Suppressor macrophage treated with lipopolysaccharide for 4 hours (primary cell): Measurements from ENCODE around the gene RAB40B.
A peak's percentile ranks its signal among the peaks of the same experiment; 100 is the strongest.
"Not testable (repeated sequence)": the region's sequence is repeated elsewhere in the genome, so short reads cannot be mapped to it uniquely, and the experiment has no call there.

Experiments used
- DNase-seq: peaks from one replicate; pipeline ENCODE4 v3.0.0-alpha.2; 2020

RAB40B gene

DNA sequence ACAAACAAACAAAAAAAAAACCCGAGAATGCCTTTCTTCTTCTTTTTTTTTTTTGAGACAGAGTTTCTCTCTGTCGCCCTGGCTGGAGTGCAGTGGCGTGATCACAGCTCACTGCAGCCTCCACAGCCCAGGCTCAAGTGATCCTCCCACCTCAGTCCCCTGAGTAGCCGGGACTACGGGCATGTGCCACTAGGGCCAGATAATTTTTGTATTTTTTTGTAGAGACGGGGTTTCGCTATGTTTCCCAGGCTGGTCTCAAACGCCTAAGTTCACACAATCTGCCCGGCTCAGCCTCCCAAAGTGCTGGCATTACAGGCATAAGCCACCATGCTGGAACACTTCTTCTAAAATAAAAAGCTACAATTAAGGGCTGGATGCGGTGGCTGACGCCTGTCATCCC, 33.3 kb downstream of the RAB40B start:
- no peak for DNase-seq

DNA sequence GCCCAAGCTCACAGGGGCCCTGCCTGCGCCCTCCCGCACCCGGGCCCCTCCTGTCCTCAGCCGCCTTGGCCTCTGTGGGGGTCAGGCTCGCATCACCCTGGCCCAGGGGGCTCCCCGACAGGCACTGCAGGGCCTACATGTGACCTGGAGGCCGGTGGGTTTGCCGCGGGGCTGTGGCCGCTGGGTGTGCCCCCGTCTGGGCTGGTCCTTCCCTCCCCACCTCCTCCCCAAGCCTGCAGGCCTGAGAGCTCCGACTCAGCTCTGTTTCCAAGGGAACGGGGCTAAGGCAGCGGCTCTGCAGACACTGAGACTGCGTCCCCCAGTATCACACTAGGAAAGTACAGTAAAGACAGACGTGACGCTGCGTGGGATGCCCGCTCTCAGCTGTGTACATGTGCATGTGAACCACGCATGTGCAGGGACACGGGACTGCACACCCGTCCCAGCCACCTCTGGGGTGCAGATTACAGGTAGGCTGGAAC, 33.8 kb downstream of the RAB40B start:
- no peak for DNase-seq

DNA sequence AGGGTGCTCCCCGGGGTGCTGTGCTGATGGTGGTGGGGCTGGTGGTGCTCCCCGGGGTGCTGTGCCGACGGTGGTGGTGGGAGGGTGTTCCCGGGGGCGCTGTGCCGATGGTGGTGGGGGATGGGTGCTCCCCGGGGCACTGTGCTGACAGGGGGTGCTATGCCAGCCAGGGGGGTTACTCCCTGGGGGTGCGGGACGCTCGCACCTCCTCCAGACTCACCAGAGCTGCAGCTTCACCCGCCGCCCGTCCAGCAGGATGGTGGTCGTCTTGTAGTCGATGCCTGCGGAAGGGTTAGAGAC, 34.3 kb downstream of the RAB40B start:
- no peak for DNase-seq

DNA sequence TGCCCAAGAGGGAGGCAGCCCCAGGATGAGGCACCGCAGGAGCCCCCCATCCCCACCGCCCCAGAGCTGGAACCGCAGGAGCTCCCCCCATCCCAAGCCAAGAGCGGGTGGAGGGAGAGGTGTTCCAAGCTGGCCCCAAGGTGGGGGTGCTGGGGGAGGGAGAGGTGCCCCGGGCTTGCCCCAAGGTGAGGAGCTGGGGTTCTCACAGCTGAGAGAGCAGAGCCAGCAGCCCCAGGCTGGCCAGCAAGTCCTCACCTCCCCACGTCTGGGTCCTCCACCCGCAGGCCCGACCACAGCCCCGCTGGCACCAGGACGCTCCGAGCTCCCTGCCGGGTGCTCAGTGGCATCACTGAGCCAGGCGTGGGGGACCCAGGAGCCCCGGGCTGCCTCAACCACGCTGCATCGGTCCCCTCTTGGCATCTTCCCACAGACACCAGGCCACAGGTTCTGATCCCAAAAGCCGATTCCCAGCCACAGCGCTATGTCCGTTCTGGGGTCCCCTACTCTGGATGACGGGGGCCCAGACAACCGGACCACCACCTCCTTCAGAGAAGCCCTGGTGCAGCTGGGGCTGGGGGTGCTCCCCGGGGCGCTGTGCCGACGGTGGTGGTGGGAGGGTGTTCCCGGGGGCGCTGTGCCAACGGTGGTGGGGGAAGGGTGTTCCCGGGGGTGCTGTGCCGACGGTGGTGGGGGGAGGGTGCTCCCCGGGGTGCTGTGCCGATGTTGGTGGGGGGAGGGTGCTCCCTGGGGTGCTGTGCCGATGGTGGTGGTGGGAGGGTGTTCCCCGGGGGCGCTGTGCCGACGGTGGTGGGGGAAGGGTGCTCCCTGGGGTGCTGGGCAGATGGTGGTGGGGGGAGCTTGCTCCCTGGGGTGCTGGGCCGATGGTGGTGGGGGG, 34.9 kb downstream of the RAB40B start:
- DNase-seq, result no peak

DNA sequence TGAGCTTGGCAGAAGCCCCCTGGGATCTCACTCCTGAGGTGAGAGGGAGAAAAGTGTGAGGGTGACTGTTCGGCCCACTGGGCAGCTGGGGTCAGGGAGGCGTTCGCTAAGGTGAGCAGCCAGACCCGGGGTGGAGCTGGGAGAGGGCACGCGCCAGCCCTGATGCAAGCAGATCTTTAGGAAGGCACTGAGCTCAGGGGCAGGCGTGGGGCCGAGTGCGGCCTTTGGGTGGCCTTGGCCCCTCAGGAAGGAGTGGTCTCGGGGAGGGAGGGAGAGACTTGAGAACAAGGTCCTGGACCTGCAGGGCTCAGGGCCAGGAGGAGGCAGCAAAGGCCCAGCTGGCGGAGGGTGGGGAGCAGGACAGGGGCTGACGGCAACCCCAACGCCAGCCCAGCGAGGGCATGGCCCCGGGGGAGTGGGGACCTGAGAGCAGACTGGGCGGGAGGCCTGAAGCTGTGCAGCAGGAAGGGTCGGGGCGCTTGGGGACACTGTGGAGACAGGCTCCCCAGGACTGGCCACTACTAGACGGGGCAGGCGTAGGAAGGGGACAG, 35.7 kb downstream of the RAB40B start:
- no peak for DNase-seq

DNA sequence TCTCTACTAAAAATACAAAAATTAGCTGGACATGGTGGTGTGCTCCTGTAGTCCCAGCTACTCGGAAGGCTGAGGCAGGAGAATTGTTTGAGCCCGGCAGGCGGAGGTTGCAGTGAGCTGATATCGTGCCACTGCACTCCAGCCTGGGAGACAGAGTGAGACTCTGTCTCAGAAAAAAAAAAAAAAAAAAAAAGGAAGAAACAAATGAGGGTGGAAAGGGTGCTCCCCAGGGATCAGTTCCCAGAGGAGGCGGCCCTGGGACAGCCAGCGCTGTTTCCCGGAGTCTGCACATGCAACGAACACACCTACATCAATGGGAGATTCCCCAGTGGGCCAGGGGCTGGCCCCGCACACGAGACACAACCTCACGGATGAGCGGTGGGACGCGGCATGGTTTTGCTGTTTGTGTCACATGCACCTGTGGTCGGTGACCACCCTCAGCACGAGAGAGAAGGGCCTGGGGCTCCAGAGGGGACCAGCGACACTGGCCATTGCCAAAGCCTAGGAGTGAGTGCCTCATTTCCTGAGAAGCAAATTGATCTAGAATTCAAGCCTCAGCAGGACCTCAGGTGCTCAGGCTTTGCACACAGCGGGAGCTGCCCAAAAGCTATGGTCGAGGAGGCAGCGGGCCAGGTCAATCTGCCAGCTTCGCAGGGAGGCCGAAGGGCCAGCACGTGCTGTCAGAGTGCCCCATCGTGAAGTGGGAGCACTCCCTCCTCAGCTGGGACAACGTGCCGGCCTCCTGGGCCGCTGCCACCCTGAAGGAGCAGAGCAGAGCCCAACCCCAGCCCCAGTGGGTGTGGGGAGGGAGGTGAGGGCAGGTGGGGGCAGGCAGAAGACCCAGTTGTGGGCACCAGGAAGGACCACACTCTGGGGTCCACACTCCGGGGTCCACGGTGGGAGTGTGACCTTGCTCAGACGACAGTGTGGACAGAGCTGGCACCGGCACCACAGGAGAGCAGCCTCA, 36.5 kb downstream of the RAB40B start:
- DNase-seq, result no peak

DNA sequence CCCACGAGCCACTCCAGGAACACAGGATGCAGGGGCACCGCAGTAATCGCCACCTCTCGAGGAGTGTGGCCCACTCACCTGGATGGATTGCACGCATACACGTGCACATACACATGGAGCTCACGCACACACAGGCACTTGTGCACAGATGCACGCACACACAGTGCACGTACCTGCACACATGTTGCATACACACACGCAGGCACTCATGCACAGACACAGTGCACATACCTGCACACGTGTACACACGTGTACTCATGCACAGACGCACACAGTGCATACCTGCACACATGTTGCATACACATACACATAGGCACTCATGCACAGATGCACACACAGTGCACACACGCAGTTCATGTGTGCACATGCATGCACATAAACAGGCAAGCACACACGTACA, 38.6 kb downstream of the RAB40B start:
- DNase-seq, result no peak

DNA sequence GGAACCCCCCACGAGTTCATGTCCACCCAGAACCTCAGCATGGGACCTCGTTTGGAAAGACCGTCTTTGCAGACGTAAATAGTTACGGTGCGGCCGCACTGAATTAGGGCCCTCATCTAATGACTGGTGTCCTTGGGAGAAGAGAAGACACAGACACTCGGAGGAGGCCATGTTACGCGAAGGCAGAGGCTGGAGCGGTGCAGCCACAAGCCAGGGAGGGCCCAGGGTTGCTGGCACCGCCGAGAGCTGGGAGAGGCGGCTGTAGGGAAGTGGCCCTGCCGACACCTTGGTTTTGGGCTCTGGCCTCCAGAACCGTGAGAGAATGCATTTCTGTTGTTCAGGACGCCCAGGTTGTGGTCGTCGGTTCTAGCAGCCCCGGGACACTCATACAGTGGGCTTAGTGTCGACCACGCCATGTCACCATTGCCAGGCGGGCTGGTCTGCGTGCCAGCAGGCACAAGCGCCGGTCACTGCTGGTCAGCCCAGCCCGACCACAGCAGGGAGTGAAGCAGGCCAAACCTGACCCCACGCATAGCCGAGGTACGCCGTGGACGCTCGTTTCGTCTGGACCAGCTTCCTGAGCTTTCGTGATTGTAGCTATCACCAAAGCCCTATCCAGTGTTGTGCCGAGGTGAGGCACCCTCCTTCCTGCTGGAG, 39.6 kb downstream of the RAB40B start:
- no peak for DNase-seq

DNA sequence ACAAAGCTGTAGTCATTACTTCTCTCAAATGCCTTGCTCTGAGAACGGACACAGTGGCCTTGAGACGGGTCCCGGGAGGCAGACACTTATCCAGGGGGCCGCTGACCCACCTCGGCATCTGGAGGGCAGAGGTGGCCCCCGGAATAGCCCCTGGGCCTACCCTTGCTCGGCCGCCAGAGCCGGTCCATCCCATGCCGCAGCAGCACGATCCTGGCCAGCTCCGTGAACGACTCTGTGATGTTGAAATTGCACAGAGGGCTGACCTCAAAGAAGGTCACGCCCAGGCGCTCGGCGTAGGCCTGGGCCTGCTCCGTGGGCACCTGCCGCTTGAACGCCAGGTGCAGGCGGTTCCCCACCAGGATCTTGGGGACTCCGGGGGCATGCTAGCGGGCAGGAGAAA, 40.2 kb downstream of the RAB40B start:
- DNase-seq, result no peak

DNA sequence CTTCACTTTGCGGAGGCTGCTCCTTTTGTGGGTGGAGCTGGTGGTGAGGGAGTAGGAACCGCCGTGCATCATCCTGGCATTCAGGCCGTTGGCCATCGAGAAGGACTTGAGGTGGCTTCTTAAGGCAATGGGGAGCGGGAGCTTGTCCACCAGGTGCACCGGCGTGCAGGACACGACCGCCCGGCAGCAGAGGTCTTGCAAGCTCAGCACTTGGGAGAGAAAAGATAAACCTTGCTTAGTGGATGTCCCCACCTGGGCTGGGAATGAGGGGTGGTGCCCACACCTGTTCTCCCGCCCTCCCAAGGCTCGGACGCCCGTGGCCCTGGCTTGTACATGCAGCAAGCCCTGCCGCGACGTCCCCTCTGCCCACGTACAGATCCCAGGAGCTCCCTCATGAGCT, 40.6 kb downstream of the RAB40B start:
- DNase-seq, result no peak

DNA sequence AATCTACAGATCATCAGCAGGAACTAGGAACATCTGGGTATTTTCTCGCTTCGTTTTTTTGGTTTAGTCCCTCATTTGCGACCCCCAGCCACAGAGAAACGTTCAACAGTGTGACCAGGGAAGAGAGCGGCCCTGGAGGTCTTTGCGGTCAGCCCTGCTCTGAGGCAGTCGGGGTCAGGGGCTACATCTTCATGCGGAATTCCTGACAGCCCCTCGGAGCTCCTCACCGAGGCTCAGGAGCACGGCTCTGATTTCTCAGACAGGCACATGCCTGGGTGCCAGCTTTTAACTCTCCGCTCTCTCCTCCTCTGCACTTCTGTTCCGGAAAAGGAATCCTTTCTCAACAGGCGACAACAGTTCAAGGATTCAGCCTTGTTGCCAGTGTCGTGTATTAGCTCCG, 42.2 kb downstream of the RAB40B start:
- no peak for DNase-seq

DNA sequence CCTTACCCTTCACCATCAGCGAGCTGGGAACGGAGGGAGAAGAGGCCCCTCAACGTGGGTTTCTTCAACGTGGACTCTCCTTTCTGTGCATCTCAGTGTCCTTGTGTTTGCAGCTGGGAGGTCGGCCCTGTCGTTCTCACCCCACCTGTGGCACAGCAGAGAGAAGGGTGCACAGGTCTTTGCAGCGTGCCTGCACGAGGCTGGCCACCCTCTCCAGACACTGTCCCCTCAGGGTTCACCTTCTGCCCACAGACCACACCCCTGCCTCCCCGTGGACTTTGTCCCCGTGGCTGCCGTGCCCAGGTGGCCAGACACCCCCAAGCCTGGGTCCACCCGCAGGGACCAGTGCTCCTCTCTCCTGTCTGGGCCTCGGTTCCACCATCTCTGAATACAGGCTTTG, 43.0 kb downstream of the RAB40B start:
- no peak for DNase-seq

DNA sequence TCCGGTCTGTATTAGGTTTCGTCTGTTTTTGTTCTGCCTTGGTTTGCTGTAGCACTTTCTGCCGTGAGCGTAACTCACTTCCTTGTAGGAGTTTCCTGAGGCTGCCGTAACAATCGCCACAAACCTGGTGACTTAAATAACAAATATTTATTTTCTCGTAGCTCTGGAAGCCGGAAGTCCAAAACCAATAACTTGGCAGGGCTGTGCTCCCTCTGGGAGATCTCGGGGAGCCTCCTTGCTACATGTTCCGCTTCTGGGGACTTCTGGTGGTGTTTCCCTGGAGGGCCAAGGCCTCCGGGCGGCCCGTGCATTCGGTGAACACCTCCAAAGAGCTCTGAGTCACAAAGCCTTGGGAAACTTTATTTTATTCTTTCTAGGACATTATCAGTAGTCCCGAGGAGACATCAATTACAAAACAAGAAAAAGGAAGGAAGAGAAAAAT, 43.4 kb downstream of the RAB40B start:
- DNase-seq, result peak; percentile 63

DNA sequence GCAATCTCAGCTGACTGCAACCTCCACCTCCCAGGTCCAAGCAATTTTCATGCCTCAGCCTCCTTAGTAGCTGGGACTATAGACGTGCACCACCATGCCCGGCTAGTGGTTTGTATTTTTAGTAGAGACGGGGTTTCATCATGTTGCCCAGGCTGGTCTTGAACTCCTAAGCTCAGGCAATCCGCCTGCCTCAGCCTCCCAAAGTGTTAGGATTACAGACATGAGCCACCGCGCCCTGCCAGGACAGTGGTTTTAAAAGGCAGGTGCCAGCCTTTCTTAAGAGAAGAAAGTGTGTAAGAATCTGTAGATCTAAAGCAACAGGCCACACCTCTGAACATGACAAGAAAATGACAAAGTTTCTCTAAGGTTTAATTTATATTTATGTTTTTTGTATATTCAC, 43.9 kb downstream of the RAB40B start:
- DNase-seq, result not testable (repeated sequence)

DNA sequence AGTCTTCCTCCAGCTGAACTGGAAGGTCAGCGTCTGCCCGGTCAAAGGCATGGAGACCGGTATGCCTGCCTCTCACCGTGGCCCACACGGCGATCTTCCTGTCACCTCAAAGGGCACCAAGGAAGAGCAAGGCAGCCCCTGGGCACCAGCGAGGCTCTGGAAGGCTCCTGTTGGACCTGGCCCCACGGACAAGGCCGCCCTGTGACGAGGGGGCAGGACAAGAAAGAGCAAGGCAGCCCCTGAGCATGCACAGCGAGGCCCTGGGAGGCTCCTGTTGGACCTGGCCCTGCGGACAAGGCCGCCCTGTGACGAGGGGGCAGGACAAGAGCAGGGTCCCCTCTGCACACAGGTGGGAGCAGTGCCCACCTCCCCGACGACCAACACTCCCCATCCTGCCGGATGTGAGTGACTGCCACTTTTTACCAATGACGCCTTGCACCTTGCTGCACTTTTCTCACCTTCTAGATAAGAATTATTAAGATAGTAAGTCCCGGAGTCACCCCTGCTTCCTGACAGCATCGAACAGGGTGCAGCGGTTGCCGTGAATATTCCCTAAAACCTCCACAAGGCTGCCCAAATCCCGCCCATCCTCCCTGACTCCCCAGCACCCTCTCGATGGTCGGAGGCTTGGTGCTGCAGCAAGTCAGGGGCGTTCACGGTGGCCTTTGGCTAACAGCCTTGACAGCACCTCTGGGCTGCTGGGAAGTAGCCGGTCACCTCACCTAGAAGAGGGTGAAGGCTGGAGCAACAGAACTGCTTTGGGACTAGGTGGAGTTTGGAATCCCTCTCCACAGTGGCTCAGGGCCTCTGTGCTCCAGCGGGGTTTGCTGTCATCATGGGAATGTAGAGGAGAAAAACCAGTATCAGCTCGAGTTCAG, 44.6 kb downstream of the RAB40B start:
- DNase-seq, result no peak

DNA sequence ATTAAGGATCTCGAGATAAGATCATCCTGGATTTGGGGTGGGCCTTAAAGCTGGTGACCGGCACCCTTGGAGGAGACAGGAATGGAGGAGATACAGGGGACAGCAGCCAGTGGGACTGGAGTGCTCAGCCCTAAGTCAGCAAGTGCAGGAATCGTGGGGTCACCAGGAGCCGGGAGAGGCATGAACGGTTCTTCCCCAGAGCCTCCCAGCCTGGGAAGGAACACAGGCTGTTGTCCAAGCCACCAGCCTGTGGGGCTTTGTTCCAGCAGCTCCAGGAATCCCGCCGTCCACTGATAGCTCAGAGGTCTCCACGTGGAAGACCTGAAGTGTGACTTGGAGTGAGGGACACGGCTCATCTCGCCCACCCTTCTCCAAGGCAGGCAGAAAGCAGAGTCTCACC, 47.8 kb downstream of the RAB40B start:
- DNase-seq, result no peak

DNA sequence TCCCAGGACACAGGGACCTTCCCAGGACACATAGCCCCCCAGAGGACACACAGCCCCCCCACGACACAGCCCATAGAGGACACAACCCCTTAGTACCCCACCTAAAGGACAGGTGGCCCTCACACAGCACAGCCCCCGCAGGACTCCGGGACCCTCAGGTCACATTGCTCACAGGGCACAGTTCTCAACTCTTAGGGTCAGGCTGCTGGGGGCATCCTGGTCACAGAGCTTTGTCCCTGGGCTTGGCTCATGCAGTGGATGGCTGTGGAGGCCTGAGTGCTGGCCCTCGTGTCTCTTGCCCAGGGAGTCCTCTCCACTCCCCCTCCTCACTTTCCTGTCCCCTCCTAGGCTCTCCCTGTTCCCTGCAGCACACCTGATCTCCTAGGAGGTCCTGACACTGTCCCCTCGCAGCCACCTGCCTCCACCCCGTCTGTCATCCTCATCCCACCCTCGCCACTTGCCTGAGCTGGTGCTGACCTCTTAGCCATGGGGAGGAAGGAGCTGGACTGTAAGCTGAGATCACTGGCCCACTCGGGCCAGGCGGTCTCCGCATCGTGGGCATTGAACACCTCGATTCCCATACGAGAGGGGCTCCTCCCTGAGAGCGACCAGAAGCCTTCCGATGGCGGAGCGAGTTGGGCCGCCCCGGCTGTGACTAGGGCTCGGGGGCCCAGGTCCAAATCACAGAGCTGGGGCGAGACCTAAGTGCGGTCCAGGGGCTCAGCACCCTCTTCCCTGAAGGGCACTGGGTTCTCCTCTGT, 48.8 kb downstream of the RAB40B start:
- no peak for DNase-seq

DNA sequence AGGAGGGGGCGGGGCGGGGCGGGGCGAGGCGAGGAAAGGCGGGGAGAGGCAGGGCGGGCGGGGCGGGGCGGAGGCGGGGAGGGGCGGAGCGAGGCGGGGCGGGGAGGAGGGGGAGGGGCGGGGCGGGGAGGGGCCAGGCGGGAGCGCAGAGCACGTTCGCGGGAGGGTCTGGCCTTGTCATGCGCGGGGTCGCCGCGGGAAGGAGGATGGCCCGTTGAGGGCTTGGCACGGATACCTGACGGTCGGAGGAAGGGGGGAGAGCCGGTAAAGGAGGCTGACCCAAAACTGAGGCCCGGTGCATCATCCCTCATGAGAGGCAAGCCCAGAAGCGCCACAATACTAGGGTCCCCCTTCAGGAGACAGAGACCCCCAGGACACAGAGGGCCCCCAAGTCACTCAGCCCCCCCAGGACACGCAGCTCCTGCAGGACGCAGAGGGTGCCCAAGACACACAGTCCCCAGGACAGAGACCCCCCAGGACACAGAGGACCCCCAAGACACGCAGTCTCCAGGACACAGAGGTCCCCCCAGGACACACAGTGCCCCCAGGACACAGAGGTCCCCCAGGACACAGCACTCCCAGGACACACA, 49.7 kb downstream of the RAB40B start:
- no peak for DNase-seq

DNA sequence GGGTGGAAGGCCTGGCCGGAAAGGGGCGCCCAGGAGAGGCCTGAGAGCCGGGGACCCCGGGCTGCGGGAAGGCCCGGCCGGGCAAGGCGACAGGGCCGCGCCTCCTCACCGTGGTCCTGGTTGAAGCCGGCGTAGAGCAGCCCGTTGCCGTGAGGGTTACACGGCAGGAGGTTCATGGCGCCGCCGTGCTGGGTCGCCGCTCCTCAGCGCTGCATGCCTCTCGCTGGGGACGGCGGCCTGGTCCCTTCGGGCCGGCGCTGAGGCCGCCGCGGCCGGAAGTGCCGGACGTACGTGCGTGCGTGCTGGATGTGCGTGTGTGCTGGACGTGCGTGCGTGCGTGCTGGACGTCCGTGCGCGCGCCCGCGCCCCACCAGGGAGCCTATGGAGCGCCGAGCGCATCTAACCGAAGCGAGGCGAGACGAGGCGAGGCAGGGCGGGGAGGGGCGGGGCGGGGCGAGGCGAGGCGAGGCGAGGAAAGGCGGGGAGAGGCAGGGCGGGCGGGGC, 50.3 kb downstream of the RAB40B start, which contains the start of gene WDR45B:
TSS of gene WDR45B (minus strand) at position 280 of the 504 bp plus-strand sequence. CDS start at position 176, 104 bp downstream.
- peak; percentile 99 for DNase-seq

DNA sequence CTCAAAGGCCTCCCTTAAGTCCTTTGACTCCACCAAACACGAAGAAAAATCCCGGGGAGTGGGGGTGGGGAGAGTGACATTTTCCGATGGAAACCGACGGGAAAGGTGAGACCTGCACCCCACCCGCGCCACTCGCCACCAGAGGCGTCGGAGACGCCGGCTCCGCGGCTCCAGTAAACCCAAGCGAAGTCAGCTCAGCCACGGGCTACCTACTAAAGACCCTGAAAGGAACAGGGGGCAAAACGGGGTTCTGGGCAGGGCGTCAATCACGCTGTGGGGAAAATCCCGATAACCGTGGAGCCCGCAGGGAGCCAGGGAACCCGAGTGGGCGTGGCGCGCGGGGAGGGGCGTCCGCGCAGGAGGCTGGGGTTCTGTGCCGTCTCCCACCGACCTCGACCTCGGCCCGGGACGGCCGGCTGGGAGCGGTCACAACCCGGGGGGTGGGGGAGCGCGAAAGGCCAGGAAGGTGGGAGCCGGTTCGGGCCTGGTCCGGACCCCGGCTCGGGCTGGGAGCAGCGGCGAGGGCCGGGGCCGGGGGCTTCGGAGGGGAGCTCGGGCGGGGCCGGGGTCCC, 50.8 kb downstream of the RAB40B start:
- peak; percentile 61 for DNase-seq
